HG03571 (cell line): Measurements from ENCODE around the gene RHCE.
"Not testable (repeated sequence)": the region's sequence is repeated elsewhere in the genome, so short reads cannot be mapped to it uniquely, and the experiment has no call there.

Experiments used
- ATAC-seq: cut with Tn5 transposase; IDR thresholded peaks from one replicate; pipeline ENCODE4 v1.9.1; 2021; ENCODE audit not compliant: unreplicated experiment

Gene RHCE

GRCh38 chr1:25402947-25403803 lies 17.4 kb downstream of the RHCE start:
- not testable (repeated sequence) for ATAC-seq

DNA sequence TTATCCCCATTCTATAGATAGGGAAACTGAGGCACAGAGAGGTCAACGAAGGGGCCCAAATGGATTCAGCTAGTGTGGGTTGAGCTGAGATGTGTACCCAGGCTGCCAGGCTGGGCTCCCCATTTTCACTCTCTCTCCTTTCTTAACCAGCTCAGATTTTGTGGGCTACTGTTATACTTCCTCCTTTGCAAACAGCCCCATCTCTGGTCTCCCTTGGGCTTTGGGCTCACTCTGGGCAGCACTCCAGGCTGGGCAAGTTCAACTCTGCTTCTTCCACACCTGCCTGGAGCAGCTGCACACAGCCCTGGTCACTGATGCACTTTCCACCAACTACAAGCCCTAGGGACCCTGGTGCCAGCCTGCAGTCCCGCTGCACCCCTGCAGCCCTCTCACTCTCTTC lies 22.5 kb downstream of the RHCE start:
- not testable (repeated sequence) for ATAC-seq

DNA sequence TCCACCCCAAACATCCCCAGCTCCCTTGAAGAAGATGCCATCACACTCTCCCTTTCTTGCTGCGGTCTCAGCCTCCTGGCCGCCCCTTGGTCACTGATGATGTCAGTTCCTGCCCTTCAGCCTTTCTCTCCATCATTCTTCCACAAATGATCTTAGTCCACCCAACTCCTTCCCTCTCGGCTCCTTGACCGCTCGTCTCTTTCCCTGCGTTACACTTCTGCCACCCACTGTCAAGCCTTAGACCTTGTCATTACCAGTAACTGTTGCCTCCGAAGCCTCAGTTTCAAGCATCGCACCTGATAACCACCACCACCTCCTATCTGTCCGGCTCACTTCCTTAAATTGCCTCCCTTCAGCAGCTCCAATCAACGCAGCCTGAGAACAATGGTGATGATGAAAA lies 23.1 kb downstream of the RHCE start:
- ATAC-seq = not testable (repeated sequence)

- ATAC-seq = no peak
These were observed 27.8 kb downstream of the RHCE start for GRCh38 chr1:25392841-25393240.

DNA sequence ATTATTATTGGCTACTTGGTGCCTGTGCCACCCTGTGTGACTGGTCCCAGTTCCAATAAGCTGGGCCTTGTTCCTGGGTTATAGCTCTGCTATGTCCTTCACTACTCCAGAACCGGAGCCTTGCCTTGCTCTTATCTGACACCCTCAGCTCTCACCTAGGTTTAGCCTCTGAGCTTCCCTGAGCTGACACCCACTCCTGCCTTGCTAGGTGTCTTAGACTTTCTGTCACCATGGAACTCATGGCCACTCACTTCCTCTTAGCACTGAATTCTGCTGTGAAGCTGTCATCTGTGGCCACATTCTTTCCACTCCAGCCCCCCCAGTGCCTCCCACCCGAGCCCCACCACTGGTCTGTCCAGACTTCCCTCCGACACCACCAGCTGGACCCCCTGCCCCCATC lies 30.9 kb downstream of the RHCE start:
- ATAC-seq = not testable (repeated sequence)

- not testable (repeated sequence) for ATAC-seq
These were observed 31.9 kb downstream of the RHCE start for GRCh38 chr1:25388691-25389090.

- not testable (repeated sequence) for ATAC-seq
These were observed 33.5 kb downstream of the RHCE start for GRCh38 chr1:25387096-25387495.

DNA sequence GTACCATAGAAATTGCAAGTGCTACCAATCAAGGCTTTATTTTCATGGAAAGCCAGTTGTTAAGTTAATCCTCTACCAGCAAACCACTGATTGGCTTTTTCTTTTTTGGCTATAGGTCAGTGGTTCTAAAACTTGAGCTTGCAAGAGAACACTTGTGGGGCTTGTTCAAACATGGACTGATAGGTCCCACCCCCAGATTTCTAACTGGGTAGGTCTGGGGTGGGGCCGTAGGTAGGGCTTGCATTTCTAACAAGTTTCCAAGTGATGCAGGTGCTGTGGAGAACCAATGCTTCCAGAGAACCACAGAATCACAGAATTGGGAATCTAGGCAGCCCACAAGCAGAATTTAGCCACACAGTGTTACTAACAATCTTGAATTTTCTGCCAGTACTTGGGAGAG lies 36.8 kb downstream of the RHCE start:
- ATAC-seq = not testable (repeated sequence)

- ATAC-seq = not testable (repeated sequence)
These were observed 37.5 kb downstream of the RHCE start for GRCh38 chr1:25383090-25383489.

- not testable (repeated sequence) for ATAC-seq
These were observed 38.1 kb downstream of the RHCE start for GRCh38 chr1:25382543-25382942.

DNA sequence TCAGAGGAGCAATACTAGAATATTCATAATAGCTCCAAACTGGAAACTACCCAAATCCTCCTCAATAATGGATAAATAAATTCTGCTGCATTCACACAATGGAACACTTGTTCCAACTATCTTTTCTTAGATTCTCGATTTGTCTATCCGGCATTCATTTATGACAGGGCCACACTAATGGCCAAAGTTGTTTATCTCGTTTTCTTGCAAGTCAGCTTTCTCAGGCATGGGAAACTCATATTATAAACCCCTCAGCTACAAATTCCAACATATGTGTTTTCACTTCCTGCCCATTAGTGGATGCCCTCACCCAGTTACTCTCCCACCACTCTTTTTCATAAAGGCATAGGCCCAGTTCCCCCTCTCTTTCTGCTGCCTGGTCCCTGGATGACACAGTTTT lies 42.3 kb downstream of the RHCE start:
- ATAC-seq = not testable (repeated sequence)

DNA sequence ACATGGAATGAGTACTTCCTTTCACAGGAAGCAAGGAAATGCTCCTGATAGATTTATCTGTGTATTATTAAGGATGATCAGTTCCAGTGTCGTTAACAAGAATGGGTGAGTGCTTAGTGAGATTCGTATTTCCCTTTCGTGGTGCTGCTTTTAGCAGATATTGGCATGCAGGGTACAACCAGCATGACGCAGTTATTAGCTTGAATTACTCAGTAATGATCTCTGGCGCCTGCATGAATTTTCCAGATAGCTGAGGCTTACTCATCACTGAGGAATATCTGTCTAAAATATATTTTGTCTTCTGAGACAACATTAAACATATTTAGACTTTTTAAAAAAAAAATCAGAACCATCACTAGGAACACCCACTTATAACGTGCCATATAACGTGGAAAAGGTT lies 48.9 kb downstream of the RHCE start:
- not testable (repeated sequence) for ATAC-seq

GRCh38 chr1:25369691-25370271 lies 50.8 kb downstream of the RHCE start:
- not testable (repeated sequence) for ATAC-seq

GRCh38 chr1:25369241-25369640 lies 51.4 kb downstream of the RHCE start:
- ATAC-seq = no peak

- not testable (repeated sequence) for ATAC-seq
These were observed 57.7 kb downstream of the RHCE start for GRCh38 chr1:25362634-25363559.

- ATAC-seq = no peak
These were observed 58.7 kb downstream of the RHCE start for GRCh38 chr1:25361901-25362300.

GRCh38 chr1:25360596-25361581 lies 59.7 kb downstream of the RHCE start:
- ATAC-seq = no peak

DNA sequence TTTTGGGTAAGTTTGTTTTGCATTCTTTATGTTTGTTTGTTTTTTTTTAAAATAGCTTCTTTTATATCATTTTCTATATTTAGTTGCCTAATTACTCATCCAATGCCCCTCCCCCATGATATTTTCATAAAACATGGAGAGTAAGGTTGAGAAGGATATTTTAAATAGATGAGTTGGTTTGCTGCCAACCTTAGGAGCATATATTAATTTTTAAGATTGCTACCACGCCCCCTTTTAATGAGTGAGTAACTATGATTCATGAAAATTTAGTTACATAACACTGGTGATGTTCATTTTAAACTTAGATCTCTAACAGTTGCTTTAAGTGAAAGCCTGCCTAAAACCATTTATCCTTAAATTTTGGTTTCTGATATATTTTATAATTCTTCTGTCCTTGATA lies 63.8 kb downstream of the RHCE start:
- no peak for ATAC-seq

- no peak for ATAC-seq
These were observed 64.2 kb downstream of the RHCE start for GRCh38 chr1:25356441-25356840.

GRCh38 chr1:25355841-25356395 lies 64.7 kb downstream of the RHCE start:
- ATAC-seq = no peak
